Lung (tissue), 16 donors: ENCODE measurements around the gene ALPG. TPM values are rescaled to one million over a fixed set of nuclear protein-coding genes. Genes with fewer than 3 reads are reported as not detected.
"Not testable (repeated sequence)": the region's sequence is repeated elsewhere in the genome, so short reads cannot be mapped to it uniquely, and the experiment has no call there.

Source experiments
- ATAC-seq: fragments of 200-7000 bp; cut with Tn5 transposase; one replicate; pipeline ENCODE4 v1.9.1; 2020; ENCODE audit warnings: moderate number of reproducible peaks; ENCODE audit not compliant: insufficient read depth, low FRiP score
- DNase-seq, 3 donors: peaks; one replicate each; pipeline ENCODE4 v3.0.0-alpha.2; 2013 to 2017
- H3K27ac ChIP-seq, 2 donors: one replicate each; pipeline ENCODE4 v1.5.1; 2013; ENCODE audit warnings: mild to moderate bottlenecking in 2 of 2, moderate library complexity in 2 of 2, control low read depth in 1 of 2, inconsistent platforms in 1 of 2, low read depth in 1 of 2, low read length in 1 of 2
- H3K27me3 ChIP-seq, 3 donors: one replicate each; pipeline ENCODE4 v1.5.1; 2013; ENCODE audit warnings: low read length in 2 of 3; ENCODE audit not compliant: control insufficient read depth in 3 of 3, insufficient read depth in 3 of 3
- H3K36me3 ChIP-seq, 4 donors: one replicate each; pipeline ENCODE4 v1.5.1; 2013; ENCODE audit warnings: low read length in 4 of 4, mild to moderate bottlenecking in 1 of 4, moderate library complexity in 1 of 4; ENCODE audit not compliant: control insufficient read depth in 4 of 4, insufficient read depth in 4 of 4
- H3K4me1 ChIP-seq, 5 donors: one replicate each; pipeline ENCODE4 v1.5.1; 2013; ENCODE audit warnings: low read length in 5 of 5, mild to moderate bottlenecking in 2 of 5, moderate library complexity in 1 of 5; ENCODE audit not compliant: control insufficient read depth in 5 of 5, insufficient read depth in 5 of 5
- H3K4me3 ChIP-seq: one replicate; pipeline ENCODE4 v1.5.1; 2013; ENCODE audit warnings: mild to moderate bottlenecking, control low read depth, moderate library complexity
- H3K9ac ChIP-seq, 2 donors: one replicate each; pipeline ENCODE4 v1.5.1; 2013; ENCODE audit warnings: low read length in 2 of 2, control low read depth in 1 of 2; ENCODE audit not compliant: insufficient read depth in 1 of 2
- H3K9me3 ChIP-seq, 4 donors: one replicate each; pipeline ENCODE4 v1.5.1; 2013; ENCODE audit warnings: low read length in 3 of 4, mild to moderate bottlenecking in 1 of 4, moderate library complexity in 1 of 4; ENCODE audit not compliant: control insufficient read depth in 4 of 4, insufficient read depth in 3 of 4
- WGBS, 2 donors: extraction: QIAGEN DNeasy Blood & Tissue Kit; methylation state at CpG; one replicate each; pipeline ENCODE4 v1.1.7; 2013; 5-methylcytosine and 5-hydroxymethylcytosine counted together
- long read RNA-seq, 5 donors: transcript quantifications; one replicate each; lab custom pipeline, GENCODE V29; 2026
- polyA plus RNA-seq, 2 donors: library from polyadenylated mRNA; stranded (reverse); fragments of 200-250 nt; gene quantifications; one replicate each; pipeline ENCODE4 v1.2.1, GENCODE V29; 2013
- total RNA-seq, 2 donors: library from RNA; depleted of rRNA in 1 of 2; stranded (reverse); fragments of >200 nt in 1 of 2; gene quantifications; one replicate each; pipeline ENCODE4 v1.2.1, GENCODE V29; 2014 to 2021
- TF ChIP-seq, protein P1 (sequence below): IDR thresholded peaks from 2 replicates; pipeline ENCODE4 v1.5.1; 2012; ENCODE audit warnings: mild to moderate bottlenecking; ENCODE audit errors: control extremely low read depth, extremely low read depth
- donor health status: control.
- donor health status: control.
- donor health status: Bipolar disorder and iron deficiency.
- donor health status: healthy.
- donor health status: DM: yes; HTN: yes; CAD: no.

Gene ALPG
- total RNA-seq (1 to 10 TPM; 1.0 to 1.2 TPM), polyA plus RNA-seq (under 1 TPM; 0.14 to 0.76 TPM)
- long read RNA-seq, donor 1: 0 reads
- long read RNA-seq, donor 2: 0 reads
- long read RNA-seq, donor 3: 0 reads
- long read RNA-seq, donor 4: 0 reads
- long read RNA-seq, donor 5: 0 reads

GRCh38 chr2:232406556-232407310 lies at the start of gene ALPG:
ALPG (plus strand) TSS chr2:232406844; CDS start chr2:232406895, 51 bp downstream.
- WGBS, 2 donors: 90 to 94% methylated on average over 17 of the region's 17 CpGs
- Histone ChIP-seq H3K27ac (no peak within 1 kb of the TSS), H3K36me3 (no peaks in the 10 kb centered on the region), H3K4me3 (no peak within 1 kb of the TSS), H3K27me3 (peaks cover 7 to 12% (median 9%) of the 10 kb centered on the region in 3 donors), H3K9me3 (no peaks in the 10 kb centered on the region), H3K9ac (no peak within 1 kb of the TSS), H3K4me1 (peaks cover 0 to 4% (median 0%) of the 10 kb centered on the region in 5 donors)
- TF ChIP-seq, protein P1, sequence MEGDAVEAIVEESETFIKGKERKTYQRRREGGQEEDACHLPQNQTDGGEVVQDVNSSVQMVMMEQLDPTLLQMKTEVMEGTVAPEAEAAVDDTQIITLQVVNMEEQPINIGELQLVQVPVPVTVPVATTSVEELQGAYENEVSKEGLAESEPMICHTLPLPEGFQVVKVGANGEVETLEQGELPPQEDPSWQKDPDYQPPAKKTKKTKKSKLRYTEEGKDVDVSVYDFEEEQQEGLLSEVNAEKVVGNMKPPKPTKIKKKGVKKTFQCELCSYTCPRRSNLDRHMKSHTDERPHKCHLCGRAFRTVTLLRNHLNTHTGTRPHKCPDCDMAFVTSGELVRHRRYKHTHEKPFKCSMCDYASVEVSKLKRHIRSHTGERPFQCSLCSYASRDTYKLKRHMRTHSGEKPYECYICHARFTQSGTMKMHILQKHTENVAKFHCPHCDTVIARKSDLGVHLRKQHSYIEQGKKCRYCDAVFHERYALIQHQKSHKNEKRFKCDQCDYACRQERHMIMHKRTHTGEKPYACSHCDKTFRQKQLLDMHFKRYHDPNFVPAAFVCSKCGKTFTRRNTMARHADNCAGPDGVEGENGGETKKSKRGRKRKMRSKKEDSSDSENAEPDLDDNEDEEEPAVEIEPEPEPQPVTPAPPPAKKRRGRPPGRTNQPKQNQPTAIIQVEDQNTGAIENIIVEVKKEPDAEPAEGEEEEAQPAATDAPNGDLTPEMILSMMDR: no peak
- ATAC-seq (no peak), DNase-seq (no peak)

- H3K4me3 ChIP-seq: no peak overlapping the region
- ATAC-seq (no peak), DNase-seq (no peak)
- H3K4me1 ChIP-seq: peaks cover 0 to 4% (median 0%) of the 10 kb centered on the region in 5 donors
- WGBS, 2 donors: 91 to 95% methylated on average over 5 of the region's 5 CpGs
- no peaks in the 10 kb centered on the region for H3K27me3 ChIP-seq
- H3K9ac ChIP-seq: no peak overlapping the region
- no peaks in the 10 kb centered on the region for H3K36me3 ChIP-seq
- TF ChIP-seq, protein P1: no peak
- H3K9me3 ChIP-seq: no peaks in the 10 kb centered on the region
- H3K27ac ChIP-seq: no peak overlapping the region
Measured at GRCh38 chr2:232361646-232362045, 45.0 kb upstream of the ALPG start.

- Histone ChIP-seq H3K36me3 (no peaks in the 10 kb centered on the region), H3K27me3 (no peaks in the 10 kb centered on the region), H3K27ac (no peak overlapping the region), H3K9ac (no peak overlapping the region), H3K4me1 (peaks cover 0 to 4% (median 0%) of the 10 kb centered on the region in 5 donors), H3K4me3 (no peak overlapping the region), H3K9me3 (no peaks in the 10 kb centered on the region)
- 68 to 80% methylated on average over 8 of the region's 8 CpGs for WGBS, 2 donors
- DNase-seq (no peak), ATAC-seq (no peak)
- TF ChIP-seq, protein P1: no peak
Measured at GRCh38 chr2:232362174-232362900, 44.3 kb upstream of the ALPG start.

DNA sequence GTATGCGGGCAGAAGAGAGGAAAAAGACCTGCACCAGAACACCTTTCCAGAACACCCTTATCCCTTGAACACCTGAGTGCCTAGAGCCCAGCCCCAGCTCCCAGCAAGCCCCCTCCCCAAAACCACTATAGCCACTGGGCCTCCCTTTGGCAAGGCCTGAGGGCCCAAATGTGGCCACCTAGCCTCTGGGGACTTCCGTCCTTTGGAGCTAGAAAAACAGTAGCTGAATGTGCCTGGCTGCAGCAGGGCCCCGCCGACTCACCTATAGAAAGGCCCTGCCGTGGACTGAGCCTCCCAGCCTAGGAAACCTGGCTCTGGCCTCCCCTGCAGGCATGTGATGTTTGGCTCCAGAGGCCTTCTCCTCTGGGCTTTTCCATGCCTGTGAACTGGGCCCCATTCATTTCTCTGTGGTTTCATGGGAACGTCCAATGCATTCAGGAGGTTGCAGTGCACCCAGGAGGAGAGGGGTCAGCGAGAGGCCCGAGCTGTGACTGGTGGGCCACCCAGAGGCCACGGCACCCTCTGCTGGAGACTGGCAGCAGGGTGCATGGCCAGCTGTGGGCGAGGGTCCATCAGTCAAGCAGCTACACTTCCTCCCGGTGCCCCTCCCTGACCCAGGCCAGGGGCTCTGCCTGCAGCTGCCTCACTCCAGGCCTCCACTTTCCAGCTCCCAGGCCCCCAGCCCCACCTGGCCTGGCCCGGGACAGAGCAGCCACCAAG lies 43.4 kb upstream of the ALPG start:
- WGBS, 2 donors: 78 to 83% methylated on average over 12 of the region's 12 CpGs
- not testable (repeated sequence) for H3K9me3 ChIP-seq

More for the DNA sequence above, 43.4 kb upstream of the ALPG start:
- H3K27ac ChIP-seq, H3K9ac ChIP-seq, H3K4me1 ChIP-seq, DNase-seq, H3K27me3 ChIP-seq, ATAC-seq, H3K4me3 ChIP-seq, H3K36me3 ChIP-seq: not testable (repeated sequence)
